GM19395 (cell line): ENCODE results near the gene SMYD2.
"Not testable (repeated sequence)": the region's sequence is repeated elsewhere in the genome, so short reads cannot be mapped to it uniquely, and the experiment has no call there.

Experiments used
- ATAC-seq: cut with Tn5 transposase; IDR thresholded peaks from one replicate; pipeline ENCODE4 v1.9.1; 2021; ENCODE audit warnings: mild to moderate bottlenecking, moderate library complexity; ENCODE audit not compliant: unreplicated experiment

The SMYD2 gene

GRCh38 chr1:214271174-214271858 is 9.6 kb upstream of the SMYD2 start:
- ATAC-seq: no peak

DNA sequence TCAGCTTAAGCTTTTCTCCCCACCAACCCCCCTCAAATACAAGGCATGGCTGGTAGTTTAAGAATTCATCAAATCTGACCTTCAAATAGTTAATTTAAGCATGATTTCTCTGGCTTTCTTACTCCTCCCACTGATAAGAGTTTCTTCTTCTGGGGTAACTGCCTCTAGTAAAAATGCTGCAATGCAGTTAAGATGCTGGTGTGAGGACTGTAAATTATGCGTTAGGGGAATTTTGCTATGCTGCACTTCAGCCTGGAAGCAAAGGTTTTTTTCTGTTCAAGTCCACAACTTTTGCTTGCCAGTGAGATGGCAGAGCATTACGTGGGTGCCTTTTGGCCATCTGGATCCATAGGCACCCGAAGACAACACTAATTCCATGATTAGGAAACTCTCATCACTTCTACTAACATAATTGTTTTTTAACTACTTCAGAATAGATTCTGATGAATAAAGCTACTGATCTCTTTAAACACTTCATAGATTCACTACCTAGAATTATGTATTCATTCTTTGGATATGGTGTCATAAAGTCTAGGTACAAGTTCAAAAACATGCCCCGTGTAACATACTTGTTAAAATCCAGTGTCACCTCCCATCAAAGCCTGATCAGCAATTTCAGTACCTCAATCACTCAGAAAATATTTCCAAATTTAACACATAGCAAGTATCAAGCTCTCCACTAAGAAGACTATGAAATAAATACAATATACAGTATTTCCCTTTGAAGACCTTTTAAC is 8.8 kb upstream of the SMYD2 start:
- ATAC-seq: no peak

GRCh38 chr1:214272964-214273533 is 7.9 kb upstream of the SMYD2 start:
- ATAC-seq: no peak

DNA sequence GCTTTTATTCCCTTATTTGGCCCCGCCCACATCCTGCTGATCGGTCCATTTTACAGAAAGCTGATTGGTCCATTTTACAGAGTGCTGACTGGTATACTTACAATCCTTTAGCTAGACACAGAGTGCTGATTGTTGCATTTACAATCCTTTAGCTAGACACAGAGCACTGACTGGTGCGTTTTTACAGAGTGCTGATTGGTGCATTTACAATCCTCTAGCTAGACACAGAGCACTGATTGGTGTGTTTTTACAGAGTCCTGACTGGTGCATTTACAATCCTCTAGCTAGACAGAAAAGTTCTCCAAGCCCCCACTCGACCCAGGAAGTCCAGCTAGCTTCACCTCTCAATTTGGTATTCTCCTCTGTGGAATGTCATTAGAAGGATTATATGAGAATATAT is 5.3 kb upstream of the SMYD2 start:
- ATAC-seq: not testable (repeated sequence)

DNA sequence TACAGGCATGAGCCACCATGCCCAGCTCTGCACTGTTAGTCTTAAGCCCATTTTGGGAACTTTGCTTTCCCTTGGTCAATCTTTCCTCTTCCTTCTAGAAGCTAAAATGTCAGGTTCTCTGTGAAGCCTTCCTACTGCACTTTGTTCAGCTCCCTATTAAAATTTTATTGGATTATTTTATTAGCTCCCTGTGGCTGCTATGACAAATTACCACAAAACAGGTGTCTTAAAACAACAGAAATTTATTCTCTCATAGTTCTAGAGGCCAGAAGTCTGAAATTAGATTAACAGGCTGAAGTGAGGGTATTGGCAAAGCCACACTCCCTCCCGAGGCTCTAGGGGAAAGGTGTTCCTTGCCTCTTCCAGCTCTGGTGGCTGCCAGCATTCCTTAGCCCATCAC is 4.2 kb upstream of the SMYD2 start:
- ATAC-seq: no peak

GRCh38 chr1:214277704-214278635 is 3.0 kb upstream of the SMYD2 start:
- ATAC-seq: no peak

DNA sequence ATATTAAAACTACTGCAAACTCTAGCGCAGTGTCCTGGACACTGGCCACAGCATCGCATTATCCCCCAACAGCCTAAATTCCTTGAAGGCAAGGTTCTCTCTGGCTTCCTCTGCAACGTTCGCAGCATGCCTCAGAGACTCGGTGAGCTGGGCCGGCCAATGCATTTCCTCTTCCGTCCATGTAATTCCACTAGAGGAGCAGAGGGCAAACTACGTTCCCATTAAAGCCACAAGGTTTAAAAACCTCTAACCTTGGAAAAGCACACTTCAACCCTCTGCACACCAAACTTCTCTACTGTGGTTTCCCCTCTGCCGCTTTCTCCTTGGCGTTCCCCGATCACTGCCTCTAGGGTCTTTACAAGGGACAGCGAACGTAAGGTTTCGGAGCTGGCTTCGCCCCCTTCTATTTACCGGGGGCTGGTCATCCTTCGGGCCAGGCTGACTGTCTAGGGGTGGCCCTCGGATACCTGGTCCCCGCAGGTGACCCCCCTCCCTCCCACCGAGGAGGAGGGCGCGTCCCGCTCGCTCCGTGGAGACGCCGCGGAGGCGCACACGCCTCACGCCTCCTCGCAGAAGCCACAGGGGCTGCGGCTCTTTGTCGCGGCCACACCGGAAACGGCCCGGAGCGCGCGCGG is 456 bp upstream of the SMYD2 start:
- ATAC-seq: peak; percentile 56

- peak; percentile 37 for ATAC-seq
Measured at GRCh38 chr1:214281720-214282629, 1.0 kb downstream of the SMYD2 start.

DNA sequence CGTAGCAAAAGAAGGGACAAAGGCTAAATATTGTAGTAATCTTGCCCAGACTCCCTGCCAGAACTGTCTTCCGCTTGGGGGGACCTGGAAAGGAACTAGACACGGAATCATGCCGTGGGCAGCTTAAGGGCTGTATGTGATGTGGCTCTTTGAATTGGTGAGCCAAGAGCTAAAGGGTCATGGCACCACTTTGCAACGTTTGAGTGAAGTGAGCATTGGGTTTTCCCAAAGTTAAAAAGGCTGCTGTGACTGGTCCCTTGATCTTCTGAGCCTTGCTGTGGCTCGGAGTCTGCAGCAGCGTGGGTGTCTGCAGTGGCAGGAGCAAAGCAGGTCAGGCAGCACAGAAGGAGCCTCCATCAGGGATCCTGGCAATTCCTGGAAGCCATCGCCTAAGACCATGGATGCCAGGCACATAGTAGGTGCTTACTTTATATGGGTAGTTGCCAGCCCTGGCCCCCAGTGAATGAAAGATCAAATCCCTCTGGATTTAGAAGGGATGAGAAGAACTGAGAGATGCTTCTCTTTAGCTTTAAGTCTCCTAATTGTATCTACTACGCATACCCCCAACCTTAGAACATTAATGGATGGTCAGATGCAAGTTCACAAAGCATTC is 1.8 kb downstream of the SMYD2 start:
- ATAC-seq: no peak

DNA sequence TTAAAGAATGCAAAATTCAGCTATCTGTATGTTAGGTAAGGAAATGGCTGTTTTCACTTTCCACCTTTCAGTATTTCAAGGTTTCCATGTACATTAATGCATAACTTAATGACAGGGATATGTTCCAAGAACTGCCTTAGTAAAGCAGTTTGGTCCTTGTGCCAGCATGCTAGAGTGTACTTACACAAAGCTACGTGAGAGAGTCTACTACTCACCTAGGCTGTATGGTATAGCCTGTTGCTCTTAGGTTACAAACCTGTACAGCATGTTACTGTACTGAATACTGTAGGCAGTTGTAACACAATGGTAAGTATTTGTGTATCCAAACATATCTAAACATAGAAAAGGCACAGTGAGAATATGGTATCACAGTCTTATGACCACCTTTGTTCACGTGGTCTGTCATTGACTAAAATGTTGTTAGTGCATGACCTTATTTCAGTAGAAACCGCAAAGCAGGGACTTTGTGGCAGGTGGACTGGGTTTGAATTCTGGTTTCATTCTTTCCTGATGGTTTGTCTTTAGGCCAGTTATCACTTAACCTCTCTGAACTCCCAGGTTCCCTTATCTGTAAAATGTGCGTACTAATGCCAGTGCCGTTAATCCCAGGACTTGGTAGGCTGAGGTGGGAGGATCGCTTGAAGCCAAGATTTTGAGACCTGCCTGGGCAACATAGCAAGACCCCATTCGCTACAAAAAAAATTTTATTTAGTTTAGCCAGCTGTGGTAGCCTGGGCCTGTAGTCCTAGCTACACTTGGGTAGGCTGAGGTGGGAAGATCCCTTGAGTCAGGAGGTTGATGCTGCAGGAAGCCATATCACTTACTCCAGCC is 4.9 kb downstream of the SMYD2 start:
- no peak for ATAC-seq

DNA sequence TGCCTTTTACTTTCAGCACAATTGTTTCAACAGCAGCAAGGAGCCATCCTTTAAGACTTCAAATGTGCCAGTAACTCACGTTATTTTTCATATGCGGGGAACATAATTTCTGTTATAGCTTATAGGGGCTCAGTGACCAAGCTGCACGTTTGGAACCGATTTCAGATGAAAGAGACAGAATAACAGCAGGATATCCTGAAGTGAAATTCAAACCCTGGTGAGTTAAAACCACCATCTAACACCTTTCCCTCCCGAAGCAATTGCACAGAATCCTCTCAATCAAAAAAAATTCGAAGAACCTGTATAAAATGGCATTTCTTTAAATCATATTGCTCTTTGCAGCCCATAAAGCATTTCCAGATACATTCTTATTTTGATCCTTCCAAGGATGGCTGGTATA is 6.9 kb downstream of the SMYD2 start:
- no peak for ATAC-seq

- no peak for ATAC-seq
Measured at GRCh38 chr1:214289574-214290272, 8.8 kb downstream of the SMYD2 start.

DNA sequence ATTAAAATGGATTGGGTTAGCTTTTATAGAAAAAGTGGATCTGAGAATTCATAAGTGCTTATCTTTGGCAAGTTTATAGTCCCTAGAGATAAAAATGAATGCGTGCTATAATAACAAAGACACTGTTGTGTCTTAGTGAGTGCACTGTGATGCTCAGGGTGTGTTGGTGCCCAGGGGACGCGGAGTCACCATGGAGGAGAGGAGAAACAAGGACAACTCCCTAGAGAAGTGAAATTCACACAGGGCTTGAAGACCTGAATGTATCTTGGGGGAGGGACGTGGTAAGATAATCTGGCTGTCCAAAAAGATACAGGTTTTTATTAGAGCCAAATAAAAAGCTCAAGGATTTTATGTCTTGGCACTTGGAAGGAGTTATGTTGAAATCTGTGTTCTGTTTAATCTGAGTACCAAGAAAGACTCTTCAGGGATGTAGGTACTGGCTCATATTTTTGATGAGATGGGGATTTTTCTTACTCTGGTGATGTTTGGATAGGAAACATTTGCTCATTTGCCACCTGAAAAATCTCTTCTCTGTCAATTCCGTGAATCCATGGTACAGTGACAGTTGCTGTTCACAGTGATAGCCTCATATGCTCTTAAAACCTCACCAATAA is 9.6 kb downstream of the SMYD2 start:
- no peak for ATAC-seq

DNA sequence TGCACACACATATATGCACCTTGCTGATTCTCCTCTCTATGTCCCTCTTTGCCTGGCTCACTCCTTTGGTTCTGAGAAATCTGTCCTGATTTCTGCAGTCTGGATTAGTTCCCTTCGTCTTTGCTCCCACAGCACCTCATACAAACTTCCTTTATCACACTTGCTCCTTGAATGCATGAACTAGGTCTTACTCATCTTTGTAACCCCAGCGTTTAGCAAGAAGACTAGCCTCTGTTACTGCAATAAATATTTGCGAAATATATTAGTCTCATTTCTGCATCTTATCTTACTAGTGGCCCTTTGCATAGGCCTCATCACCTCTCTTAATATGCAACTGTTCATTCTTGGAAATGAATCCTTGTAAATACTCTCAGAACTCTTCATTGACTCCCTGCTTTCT is 11.4 kb downstream of the SMYD2 start:
- no peak for ATAC-seq

DNA sequence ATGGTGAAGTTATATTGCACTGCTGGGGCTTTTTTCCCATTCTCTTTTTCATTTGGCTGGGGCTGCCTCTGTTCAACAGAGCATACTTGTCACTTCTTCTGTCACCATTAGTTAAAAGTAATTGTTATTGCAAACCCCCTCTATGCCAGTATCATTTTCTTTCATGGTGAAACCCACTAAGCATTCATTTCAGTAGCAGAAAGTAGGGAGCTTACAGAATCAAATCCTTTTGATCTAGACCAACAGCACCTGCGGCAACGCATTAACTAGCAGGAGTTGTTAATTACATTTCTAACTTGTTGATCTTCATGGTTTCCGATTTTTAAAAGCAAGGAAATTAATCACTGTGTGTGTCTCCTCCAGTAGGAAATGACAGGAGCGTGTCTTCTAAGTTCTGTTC is 15.0 kb downstream of the SMYD2 start:
- no peak for ATAC-seq

DNA sequence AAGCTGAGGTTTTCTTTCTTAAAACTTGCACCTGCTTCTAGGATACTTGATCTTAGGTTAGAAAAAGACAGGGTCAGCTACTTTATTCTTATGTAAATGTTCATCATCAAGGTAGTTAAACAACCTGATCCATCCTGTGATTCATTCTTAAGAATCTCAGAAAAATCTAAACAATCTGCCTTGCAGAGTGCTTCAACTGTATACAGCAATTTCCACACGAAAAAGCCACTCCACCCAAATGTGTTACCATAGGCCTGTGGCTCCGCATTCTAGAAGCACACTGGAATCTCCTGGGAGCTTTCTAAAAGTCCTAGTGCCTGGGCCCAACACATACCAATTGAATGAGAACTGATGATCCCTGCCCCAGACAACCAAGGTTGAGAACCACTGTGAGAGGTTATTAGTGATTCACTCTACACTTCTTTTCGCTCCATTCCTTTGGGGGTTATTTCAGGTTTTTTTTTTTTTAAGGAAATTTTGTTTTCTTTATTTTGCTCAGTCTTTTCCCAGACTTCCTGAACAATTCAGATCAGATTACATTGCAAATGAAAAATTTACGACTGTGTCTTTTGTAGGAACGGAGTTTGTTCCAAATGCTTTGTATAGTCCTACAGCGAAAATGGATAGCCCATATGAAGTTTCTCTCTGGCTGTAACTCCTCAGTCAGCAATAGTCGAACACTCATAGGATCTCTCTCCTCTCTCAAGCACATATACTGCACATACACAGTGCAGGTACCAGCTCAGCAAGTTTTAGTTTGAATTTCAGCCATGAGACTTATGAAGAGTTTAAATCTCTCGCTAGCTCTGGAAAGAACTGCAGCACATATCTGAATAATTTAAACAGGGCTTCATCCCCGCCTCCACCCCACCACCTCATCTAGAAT is 16.1 kb downstream of the SMYD2 start:
- ATAC-seq: no peak
